Measurements from ENCODE around the gene HIPK3.

HIPK3 gene

DNA sequence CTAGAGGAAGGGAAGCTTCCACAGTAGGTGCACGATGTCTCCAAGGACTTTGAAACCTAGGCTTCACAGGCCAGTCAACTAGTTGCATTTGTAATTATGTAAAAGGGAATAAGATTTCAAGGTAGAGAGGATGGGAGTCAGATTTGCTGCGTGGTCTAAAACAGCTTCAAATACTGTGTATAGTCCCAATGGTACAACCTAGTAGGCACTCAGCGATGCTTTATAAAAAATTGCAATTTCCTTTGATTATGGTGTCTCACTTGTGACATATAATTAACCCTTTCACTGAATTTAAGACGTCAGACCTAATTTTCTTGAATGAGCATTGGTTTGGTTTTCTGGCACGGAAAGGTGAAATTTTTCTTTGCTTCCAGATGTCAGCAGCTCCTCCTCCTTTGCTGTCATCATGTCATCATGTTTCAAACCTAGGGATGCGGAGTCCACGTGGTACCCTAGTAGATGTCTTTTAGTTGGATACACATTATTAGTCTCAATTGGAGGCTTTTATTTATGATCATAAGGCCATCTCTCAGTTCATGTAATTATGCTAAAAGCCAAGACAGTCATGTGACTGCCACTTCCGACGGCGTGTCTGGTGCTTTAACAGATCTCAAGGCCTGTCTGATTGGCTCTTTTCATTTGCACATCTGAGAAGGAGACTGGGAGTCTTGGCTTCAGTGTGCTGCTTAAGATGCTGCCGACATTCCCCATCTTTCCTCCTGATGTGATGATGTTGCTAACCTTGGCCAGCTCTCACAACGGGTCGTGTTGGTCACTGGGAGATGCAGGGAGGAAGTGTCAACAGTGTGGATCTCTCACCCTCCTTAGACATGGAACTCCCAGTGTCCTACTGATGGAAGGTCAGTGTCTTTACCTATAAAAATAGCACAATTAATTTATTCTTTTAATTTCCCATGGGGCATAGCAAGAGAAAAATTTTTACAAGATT lies 134.0 kb downstream of the HIPK3 start:
- DNase-seq (ENCODE audit: low read depth in 2 of 2): no peak

DNA sequence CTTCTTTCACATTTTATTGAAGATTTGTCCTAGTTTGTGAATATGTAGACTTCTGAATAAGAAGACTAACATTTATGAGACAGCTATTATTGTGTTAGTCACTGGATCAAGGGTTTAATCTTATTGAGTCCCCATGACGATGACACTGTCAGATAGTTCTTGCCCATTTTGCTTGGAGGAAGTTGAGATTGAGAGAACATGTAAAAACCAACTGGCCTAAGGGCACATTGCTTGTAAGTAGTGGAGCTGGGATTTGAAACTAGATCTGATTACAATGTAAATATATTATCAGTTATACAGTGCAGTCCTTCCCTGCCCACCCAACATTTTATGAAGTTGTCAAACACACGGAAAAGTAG lies 134.7 kb downstream of the HIPK3 start:
- no peak for DNase-seq (ENCODE audit: low read depth in 2 of 2)

- DNase-seq (ENCODE audit: low read depth in 2 of 2): no peak
These were observed 137.4 kb downstream of the HIPK3 start for GRCh38 chr11:33394431-33395109.

- DNase-seq (ENCODE audit: low read depth in 2 of 2): no peak
These were observed 139.2 kb downstream of the HIPK3 start for GRCh38 chr11:33396361-33396760.

DNA sequence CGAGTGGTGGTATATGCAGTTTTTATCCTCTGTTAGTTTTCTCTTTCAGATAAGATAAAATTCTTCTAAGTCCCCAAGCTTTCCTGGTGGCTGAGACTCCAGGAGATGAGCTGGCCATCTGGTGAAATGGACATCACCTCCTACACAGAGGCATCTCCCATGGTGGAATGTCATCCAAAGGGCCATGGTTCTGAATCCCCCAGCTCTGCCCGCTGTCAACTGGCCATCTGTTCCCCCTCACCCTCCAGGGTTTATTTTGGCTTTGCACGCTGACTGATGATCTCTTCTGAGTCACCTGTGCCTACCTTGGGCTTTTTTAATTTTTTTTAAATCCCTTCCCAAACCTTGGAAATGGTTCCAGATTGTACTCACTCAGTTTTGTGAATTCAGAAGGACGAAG lies 142.2 kb downstream of the HIPK3 start:
- DNase-seq (ENCODE audit: low read depth in 2 of 2): no peak

GRCh38 chr11:33402066-33402465 lies 144.9 kb downstream of the HIPK3 start:
- DNase-seq (ENCODE audit: low read depth in 2 of 2): no peak

- no peak for DNase-seq (ENCODE audit: low read depth in 2 of 2)
These were observed 146.2 kb downstream of the HIPK3 start for GRCh38 chr11:33403344-33403743.

DNA sequence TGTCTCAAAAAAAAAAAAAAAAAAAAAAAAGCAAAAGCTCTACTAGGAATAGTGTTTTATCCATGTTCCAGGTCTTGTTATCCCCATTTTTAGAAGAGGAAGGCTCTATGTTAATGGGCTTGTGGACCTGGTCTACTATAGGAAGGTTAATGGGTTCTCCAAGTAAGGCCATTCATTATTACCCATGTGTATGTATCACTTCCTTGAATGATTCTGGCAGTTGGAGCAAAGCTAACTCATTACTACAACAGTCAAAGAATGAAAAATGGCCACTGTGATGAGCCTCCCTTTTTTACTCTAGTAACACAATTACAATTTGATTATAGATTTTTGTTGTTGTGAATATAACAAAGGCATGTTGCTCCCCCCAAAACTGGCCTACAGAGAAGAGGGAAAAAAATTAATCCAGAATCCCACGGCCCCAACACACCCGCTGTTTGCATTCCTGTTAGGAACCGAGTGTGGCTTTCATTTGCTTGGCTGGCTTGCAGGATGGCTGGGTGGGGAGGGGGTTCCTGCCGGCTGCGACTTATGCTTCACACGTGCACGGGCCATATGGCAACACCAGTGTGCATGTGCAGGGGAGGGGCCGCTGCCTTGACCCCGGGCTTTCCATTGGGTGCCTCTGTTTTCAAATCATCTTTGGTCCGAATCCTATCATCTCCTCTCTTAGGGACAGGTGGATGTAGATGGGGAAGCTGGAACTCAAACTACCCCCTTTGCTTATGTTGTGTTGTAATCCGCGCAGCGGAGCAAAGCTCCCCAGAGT lies 148.8 kb downstream of the HIPK3 start:
- DNase-seq (ENCODE audit: low read depth in 2 of 2): no peak

Data from stimulated activated CD4-positive, alpha-beta T cell treated with anti-CD3 and anti-CD28 coated beads, Interleukin-1b, Interleukin-23, amount 100 ng/mL, for 1 hour (primary cell).